DMS 273 (cell line): ENCODE results near the gene MPZL3.

ENCODE experiments used
- DNase-seq: peaks from one replicate; lab custom pipeline; 2025; ENCODE audit not compliant: unreplicated experiment; lab: John Stamatoyannopoulos, UW

The MPZL3 gene

GRCh38 chr11:118232659-118233058, 19.5 kb downstream of the MPZL3 start:
- DNase-seq, result no peak

GRCh38 chr11:118231461-118231860, 20.7 kb downstream of the MPZL3 start:
- DNase-seq, result no peak

GRCh38 chr11:118230088-118230487, 22.1 kb downstream of the MPZL3 start:
- no peak for DNase-seq

GRCh38 chr11:118229274-118229847, 22.8 kb downstream of the MPZL3 start:
- DNase-seq, result no peak

- no peak for DNase-seq
Observed at GRCh38 chr11:118227865-118228785, 24.0 kb downstream of the MPZL3 start.

- DNase-seq, result no peak
Observed at GRCh38 chr11:118226781-118227180, 25.4 kb downstream of the MPZL3 start.

- DNase-seq, result no peak
Observed at GRCh38 chr11:118226296-118226695, 25.9 kb downstream of the MPZL3 start.

- DNase-seq, result no peak
Observed at GRCh38 chr11:118224511-118225188, 27.5 kb downstream of the MPZL3 start, which contains the start of gene JAML. JAML (minus strand) TSS chr11:118225011; CDS start chr11:118214866, 10,145 bp downstream.

GRCh38 chr11:118223992-118224391, 28.2 kb downstream of the MPZL3 start:
- no peak for DNase-seq

GRCh38 chr11:118223570-118223969, 28.6 kb downstream of the MPZL3 start:
- DNase-seq, result no peak

- no peak for DNase-seq
Observed at GRCh38 chr11:118222437-118222836, 29.7 kb downstream of the MPZL3 start.

GRCh38 chr11:118221419-118221818, 30.7 kb downstream of the MPZL3 start:
- DNase-seq, result no peak

- DNase-seq, result no peak
Observed at GRCh38 chr11:118219732-118220131, 32.4 kb downstream of the MPZL3 start.

- DNase-seq, result no peak
Observed at GRCh38 chr11:118219244-118219643, 32.9 kb downstream of the MPZL3 start.

- no peak for DNase-seq
Observed at GRCh38 chr11:118217575-118217974, 34.6 kb downstream of the MPZL3 start.

GRCh38 chr11:118216621-118217481, 35.3 kb downstream of the MPZL3 start:
- DNase-seq, result peak; percentile 3

- DNase-seq, result no peak
Observed at GRCh38 chr11:118215765-118216164, 36.4 kb downstream of the MPZL3 start.

- no peak for DNase-seq
Observed at GRCh38 chr11:118215262-118215661, 36.9 kb downstream of the MPZL3 start.

GRCh38 chr11:118214210-118214914, 37.8 kb downstream of the MPZL3 start:
- DNase-seq, result no peak

GRCh38 chr11:118213781-118214180, 38.4 kb downstream of the MPZL3 start:
- no peak for DNase-seq
